Measurements from ENCODE around the gene GAS6.

DNA sequence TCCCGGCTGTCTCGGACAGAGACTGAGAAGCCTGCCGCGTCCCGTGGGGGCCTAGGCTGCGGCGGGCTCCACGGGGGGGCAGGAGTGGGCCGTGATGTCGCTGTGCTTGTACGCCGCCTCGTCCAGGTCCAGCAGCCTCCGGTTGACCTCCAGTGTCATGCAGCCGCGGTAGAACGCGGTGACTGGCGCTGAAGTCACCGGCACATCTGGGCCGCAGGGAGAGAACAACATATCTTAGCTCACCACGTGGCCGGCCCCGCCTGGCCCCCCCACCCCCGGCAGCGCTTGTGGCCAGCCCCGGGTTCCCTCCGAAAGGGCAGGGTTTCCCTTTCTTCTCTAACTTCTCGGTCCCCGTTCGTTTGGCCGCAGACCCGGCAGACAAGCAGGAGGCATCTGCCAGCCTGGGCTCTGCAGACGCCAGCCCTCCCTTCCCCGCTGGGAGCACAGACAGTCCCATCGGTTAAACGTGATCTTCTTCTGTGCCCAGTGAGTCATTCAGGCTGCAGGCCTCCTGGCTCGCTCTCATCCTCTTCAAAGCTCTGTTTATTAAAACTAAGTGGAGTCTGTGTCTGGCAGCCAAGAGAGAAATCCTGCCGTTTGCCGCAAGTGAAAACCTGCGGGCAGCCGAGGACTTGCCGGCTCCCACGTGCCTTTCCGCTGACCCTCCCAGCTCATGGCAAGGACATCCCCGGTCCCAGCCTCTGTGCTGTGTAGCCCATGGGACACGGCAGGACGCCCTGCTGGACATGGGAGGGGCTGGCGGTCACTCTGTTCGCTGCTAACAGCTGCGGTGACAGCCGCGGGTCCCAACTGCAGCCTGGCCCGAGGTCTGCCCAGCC lies 42.8 kb downstream of the GAS6 start:
- TF ChIP-seq, protein P1, sequence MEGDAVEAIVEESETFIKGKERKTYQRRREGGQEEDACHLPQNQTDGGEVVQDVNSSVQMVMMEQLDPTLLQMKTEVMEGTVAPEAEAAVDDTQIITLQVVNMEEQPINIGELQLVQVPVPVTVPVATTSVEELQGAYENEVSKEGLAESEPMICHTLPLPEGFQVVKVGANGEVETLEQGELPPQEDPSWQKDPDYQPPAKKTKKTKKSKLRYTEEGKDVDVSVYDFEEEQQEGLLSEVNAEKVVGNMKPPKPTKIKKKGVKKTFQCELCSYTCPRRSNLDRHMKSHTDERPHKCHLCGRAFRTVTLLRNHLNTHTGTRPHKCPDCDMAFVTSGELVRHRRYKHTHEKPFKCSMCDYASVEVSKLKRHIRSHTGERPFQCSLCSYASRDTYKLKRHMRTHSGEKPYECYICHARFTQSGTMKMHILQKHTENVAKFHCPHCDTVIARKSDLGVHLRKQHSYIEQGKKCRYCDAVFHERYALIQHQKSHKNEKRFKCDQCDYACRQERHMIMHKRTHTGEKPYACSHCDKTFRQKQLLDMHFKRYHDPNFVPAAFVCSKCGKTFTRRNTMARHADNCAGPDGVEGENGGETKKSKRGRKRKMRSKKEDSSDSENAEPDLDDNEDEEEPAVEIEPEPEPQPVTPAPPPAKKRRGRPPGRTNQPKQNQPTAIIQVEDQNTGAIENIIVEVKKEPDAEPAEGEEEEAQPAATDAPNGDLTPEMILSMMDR (IDR thresholded peaks at IDR 0.05): peak in 2 of 4 experiments; percentile 34 to 37
- TF ChIP-seq POLR2A (IDR thresholded peaks at IDR 0.05) (no peak), POLR2AphosphoS5 (IDR thresholded peaks at IDR 0.05) (peak; percentile 94), EP300 (IDR thresholded peaks at IDR 0.05) (no peak)

All from gastroesophageal sphincter (tissue), 3 donors.